WTC11 (cell line): ENCODE data around the gene VASH1. TPM values are rescaled to one million over a fixed set of nuclear protein-coding genes. Genes with fewer than 3 reads are reported as not detected.

Source experiments
- ATAC-seq: fragments of 200-7000 bp; cut with Tn5 transposase; 2 replicates; pipeline ENCODE4 v1.10.0; 2021; ENCODE audit warnings: mild to moderate bottlenecking, moderate library complexity
- CTCF ChIA-PET: fragments of 300-600 bp; sonication (Branson Sonifier 250); formaldehyde crosslinking; loops from one replicate; lab custom pipeline; 2021; ENCODE audit warnings: antibody characterized with exemption; lab: Charles Lee
- POLR2A ChIA-PET: fragments of 350-600 bp; sonication (Branson Sonifier 250); formaldehyde crosslinking; loops from one replicate; lab custom pipeline; 2021; ENCODE audit warnings: antibody characterized with exemption; lab: Charles Lee
- DNase-seq: peaks from one replicate; pipeline ENCODE4 v3.0.0; 2021; ENCODE audit warnings: low spot score
- H3K27ac Mint-ChIP-seq: 2 replicates; pipeline ENCODE4 v1.8.0; 2021; ENCODE audit warnings: mixed read lengths
- H3K27me3 Mint-ChIP-seq: 2 replicates; pipeline ENCODE4 v1.8.0; 2021; ENCODE audit warnings: low read depth, mild to moderate bottlenecking, moderate library complexity, mixed read lengths
- H3K36me3 Mint-ChIP-seq: 2 replicates; pipeline ENCODE4 v1.8.0; 2021; ENCODE audit warnings: mixed read lengths
- H3K4me1 Mint-ChIP-seq: 2 replicates; pipeline ENCODE4 v1.8.0; 2022; ENCODE audit warnings: mixed read lengths
- H3K4me3 Mint-ChIP-seq: 2 replicates; pipeline ENCODE4 v1.8.0; 2021; ENCODE audit warnings: mild to moderate bottlenecking, moderate library complexity, mixed read lengths
- H3K9me3 Mint-ChIP-seq: 2 replicates; pipeline ENCODE4 v1.8.0; 2021; ENCODE audit warnings: mixed read lengths
- ETV6 ChIP-seq: sonication (generic); formaldehyde crosslinking; IDR thresholded peaks from 2 replicates; pipeline ENCODE4 v1.8.1; 2022; ENCODE audit warnings: mild to moderate bottlenecking, missing genetic modification reagents
- GRHL2 ChIP-seq: fragments of 250-450 bp; sonication (Bioruptor Pico); IDR thresholded peaks from 2 replicates; pipeline ENCODE4 v1.8.0; 2022; ENCODE audit warnings: mild to moderate bottlenecking, moderate library complexity; ENCODE audit not compliant: insufficient replicate concordance, severe bottlenecking
- MXD4 ChIP-seq: fragments of 250-450 bp; sonication (Bioruptor Pico); IDR thresholded peaks from 2 replicates; pipeline ENCODE4 v1.8.0; 2021; ENCODE audit warnings: mild to moderate bottlenecking, moderate library complexity, borderline replicate concordance
- RORB ChIP-seq: fragments of 250-450 bp; sonication (Bioruptor Pico); IDR thresholded peaks from 2 replicates; pipeline ENCODE4 v1.9.0; 2021; ENCODE audit warnings: mild to moderate bottlenecking
- TCF7 ChIP-seq: sonication (generic); formaldehyde crosslinking; IDR thresholded peaks from 2 replicates; pipeline ENCODE4 v1.8.0; 2022; ENCODE audit warnings: mild to moderate bottlenecking, low read depth, missing genetic modification reagents, moderate library complexity
- TEAD1 ChIP-seq: sonication (generic); formaldehyde crosslinking; IDR thresholded peaks from 2 replicates; pipeline ENCODE4 v1.8.0; 2022; ENCODE audit warnings: mild to moderate bottlenecking, missing genetic modification reagents
- TEAD4 ChIP-seq: sonication (generic); formaldehyde crosslinking; IDR thresholded peaks from 2 replicates; pipeline ENCODE4 v1.8.0; 2022; ENCODE audit warnings: mild to moderate bottlenecking, missing genetic modification reagents
- ZBTB21 ChIP-seq: sonication (generic); formaldehyde crosslinking; IDR thresholded peaks from 2 replicates; pipeline ENCODE4 v1.8.1; 2023; ENCODE audit warnings: mild to moderate bottlenecking, missing genetic modification reagents, borderline replicate concordance
- ZNF263 ChIP-seq: sonication (generic); formaldehyde crosslinking; IDR thresholded peaks from 2 replicates; pipeline ENCODE4 v1.8.1; 2022; ENCODE audit warnings: low read depth, mild to moderate bottlenecking, moderate library complexity, missing genetic modification reagents
- ZNF416 ChIP-seq: fragments of 250-450 bp; sonication (Bioruptor Pico); IDR thresholded peaks from 2 replicates; pipeline ENCODE4 v1.9.0; 2021; ENCODE audit warnings: mild to moderate bottlenecking, inconsistent platforms
- total RNA-seq: library from RNA; stranded (reverse); gene quantifications from 3 replicates; pipeline ENCODE4 v1.2.3, GENCODE V29; 2021
- TF ChIP-seq, protein P1 (sequence below): sonication (generic); formaldehyde crosslinking; IDR thresholded peaks from 2 replicates; pipeline ENCODE4 v1.8.0; 2022; ENCODE audit warnings: mild to moderate bottlenecking, missing genetic modification reagents
- TF ChIP-seq, protein P2 (sequence below): fragments of 250-450 bp; sonication (Bioruptor Pico); conservative IDR thresholded peaks from 2 replicates; pipeline ENCODE4 v1.9.0; 2021; ENCODE audit warnings: mild to moderate bottlenecking
- TF ChIP-seq, protein P3 (sequence below): sonication (generic); formaldehyde crosslinking; IDR thresholded peaks from 2 replicates; pipeline ENCODE4 v1.8.0; 2022; ENCODE audit warnings: mild to moderate bottlenecking, missing genetic modification reagents
- TF ChIP-seq, protein P4 (sequence below): sonication (generic); formaldehyde crosslinking; IDR thresholded peaks from 2 replicates; pipeline ENCODE4 v1.8.0; 2022; ENCODE audit warnings: missing genetic modification reagents
- TF ChIP-seq, protein P5 (sequence below): sonication (generic); formaldehyde crosslinking; IDR thresholded peaks from 2 replicates; pipeline ENCODE4 v1.8.1; 2023; ENCODE audit warnings: mild to moderate bottlenecking, missing genetic modification reagents, moderate library complexity
- TF ChIP-seq, protein P6 (sequence below): sonication (generic); formaldehyde crosslinking; IDR thresholded peaks from 2 replicates; pipeline ENCODE4 v1.8.1; 2023; ENCODE audit warnings: mild to moderate bottlenecking, missing genetic modification reagents, borderline replicate concordance
- TF ChIP-seq, protein P7 (sequence below): fragments of 250-450 bp; sonication (Bioruptor Pico); IDR thresholded peaks from 2 replicates; pipeline ENCODE4 v1.9.0; 2021; ENCODE audit warnings: mild to moderate bottlenecking

Gene VASH1
- total RNA-seq, 1 experiment from 2014 or later = 7.2 TPM

DNA sequence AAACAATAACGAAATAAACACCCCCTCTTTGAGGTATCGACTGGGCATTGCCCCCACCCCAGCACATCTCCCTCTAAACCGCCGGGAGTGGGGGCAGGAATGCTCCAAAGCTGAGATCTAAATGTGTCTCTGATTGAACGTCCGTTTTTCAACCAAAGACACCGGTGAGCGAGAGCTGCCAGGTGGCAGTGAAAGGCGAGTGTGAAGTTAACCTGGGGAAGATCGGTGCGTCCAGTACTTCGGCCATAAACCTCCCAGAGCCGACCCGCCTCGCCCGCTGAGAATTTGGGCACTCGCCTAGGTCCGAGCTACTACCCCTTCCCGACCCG lies 50.8 kb downstream of the VASH1 start (continued):
- TF ChIP-seq, protein P1, sequence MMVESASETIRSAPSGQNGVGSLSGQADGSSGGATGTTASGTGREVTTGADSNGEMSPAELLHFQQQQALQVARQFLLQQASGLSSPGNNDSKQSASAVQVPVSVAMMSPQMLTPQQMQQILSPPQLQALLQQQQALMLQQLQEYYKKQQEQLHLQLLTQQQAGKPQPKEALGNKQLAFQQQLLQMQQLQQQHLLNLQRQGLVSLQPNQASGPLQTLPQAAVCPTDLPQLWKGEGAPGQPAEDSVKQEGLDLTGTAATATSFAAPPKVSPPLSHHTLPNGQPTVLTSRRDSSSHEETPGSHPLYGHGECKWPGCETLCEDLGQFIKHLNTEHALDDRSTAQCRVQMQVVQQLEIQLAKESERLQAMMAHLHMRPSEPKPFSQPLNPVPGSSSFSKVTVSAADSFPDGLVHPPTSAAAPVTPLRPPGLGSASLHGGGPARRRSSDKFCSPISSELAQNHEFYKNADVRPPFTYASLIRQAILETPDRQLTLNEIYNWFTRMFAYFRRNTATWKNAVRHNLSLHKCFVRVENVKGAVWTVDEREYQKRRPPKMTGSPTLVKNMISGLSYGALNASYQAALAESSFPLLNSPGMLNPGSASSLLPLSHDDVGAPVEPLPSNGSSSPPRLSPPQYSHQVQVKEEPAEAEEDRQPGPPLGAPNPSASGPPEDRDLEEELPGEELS = no peak
- TF ChIP-seq, protein P2, sequence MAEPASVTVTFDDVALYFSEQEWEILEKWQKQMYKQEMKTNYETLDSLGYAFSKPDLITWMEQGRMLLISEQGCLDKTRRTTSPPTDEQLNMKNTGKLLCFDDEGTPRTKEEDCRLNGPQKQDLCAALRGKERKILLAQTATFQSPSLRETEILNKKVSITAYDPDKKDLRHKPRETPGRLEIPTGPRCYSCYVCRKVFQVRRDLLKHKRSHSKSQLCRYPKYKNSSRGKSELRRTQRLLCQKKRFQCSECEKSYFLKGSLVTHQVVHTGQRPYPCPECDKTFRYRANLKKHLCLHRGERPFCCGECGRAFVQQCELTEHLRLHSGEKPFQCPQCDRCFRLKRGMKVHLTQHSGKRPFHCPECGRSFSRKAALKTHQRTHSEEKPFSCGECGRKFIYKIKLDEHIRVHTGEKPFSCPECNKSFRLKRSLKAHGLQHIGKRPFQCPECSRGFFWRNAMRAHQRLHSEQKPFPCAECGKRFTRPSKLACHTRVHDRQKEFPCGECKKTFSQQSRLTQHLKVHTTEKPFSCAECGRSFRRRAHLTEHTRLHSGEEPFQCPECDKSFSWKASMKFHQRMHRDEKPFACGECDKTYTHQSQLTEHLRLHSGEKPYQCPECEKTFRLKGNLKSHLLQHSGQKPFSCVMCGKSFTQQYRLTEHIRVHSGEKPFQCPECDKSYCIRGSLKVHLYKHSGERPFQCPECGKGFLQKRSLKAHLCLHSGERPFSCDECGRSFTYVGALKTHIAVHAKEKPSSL (CRISPR knock-in tag) = no peak
- TF ChIP-seq, protein P3, sequence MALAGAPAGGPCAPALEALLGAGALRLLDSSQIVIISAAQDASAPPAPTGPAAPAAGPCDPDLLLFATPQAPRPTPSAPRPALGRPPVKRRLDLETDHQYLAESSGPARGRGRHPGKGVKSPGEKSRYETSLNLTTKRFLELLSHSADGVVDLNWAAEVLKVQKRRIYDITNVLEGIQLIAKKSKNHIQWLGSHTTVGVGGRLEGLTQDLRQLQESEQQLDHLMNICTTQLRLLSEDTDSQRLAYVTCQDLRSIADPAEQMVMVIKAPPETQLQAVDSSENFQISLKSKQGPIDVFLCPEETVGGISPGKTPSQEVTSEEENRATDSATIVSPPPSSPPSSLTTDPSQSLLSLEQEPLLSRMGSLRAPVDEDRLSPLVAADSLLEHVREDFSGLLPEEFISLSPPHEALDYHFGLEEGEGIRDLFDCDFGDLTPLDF = no peak
- TF ChIP-seq TEAD4 (CRISPR knock-in tag) (no peak), ZNF263 (CRISPR knock-in tag) (no peak), ZNF416 (CRISPR knock-in tag) (no peak), TEAD1 (CRISPR knock-in tag) (no peak), ZBTB21 (CRISPR knock-in tag) (no peak)
- TF ChIP-seq, protein P4, sequence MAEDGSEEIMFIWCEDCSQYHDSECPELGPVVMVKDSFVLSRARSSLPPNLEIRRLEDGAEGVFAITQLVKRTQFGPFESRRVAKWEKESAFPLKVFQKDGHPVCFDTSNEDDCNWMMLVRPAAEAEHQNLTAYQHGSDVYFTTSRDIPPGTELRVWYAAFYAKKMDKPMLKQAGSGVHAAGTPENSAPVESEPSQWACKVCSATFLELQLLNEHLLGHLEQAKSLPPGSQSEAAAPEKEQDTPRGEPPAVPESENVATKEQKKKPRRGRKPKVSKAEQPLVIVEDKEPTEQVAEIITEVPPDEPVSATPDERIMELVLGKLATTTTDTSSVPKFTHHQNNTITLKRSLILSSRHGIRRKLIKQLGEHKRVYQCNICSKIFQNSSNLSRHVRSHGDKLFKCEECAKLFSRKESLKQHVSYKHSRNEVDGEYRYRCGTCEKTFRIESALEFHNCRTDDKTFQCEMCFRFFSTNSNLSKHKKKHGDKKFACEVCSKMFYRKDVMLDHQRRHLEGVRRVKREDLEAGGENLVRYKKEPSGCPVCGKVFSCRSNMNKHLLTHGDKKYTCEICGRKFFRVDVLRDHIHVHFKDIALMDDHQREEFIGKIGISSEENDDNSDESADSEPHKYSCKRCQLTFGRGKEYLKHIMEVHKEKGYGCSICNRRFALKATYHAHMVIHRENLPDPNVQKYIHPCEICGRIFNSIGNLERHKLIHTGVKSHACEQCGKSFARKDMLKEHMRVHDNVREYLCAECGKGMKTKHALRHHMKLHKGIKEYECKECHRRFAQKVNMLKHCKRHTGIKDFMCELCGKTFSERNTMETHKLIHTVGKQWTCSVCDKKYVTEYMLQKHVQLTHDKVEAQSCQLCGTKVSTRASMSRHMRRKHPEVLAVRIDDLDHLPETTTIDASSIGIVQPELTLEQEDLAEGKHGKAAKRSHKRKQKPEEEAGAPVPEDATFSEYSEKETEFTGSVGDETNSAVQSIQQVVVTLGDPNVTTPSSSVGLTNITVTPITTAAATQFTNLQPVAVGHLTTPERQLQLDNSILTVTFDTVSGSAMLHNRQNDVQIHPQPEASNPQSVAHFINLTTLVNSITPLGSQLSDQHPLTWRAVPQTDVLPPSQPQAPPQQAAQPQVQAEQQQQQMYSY (CRISPR knock-in tag) = no peak
- TF ChIP-seq, protein P5, sequence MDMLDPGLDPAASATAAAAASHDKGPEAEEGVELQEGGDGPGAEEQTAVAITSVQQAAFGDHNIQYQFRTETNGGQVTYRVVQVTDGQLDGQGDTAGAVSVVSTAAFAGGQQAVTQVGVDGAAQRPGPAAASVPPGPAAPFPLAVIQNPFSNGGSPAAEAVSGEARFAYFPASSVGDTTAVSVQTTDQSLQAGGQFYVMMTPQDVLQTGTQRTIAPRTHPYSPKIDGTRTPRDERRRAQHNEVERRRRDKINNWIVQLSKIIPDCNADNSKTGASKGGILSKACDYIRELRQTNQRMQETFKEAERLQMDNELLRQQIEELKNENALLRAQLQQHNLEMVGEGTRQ = no peak

DNA sequence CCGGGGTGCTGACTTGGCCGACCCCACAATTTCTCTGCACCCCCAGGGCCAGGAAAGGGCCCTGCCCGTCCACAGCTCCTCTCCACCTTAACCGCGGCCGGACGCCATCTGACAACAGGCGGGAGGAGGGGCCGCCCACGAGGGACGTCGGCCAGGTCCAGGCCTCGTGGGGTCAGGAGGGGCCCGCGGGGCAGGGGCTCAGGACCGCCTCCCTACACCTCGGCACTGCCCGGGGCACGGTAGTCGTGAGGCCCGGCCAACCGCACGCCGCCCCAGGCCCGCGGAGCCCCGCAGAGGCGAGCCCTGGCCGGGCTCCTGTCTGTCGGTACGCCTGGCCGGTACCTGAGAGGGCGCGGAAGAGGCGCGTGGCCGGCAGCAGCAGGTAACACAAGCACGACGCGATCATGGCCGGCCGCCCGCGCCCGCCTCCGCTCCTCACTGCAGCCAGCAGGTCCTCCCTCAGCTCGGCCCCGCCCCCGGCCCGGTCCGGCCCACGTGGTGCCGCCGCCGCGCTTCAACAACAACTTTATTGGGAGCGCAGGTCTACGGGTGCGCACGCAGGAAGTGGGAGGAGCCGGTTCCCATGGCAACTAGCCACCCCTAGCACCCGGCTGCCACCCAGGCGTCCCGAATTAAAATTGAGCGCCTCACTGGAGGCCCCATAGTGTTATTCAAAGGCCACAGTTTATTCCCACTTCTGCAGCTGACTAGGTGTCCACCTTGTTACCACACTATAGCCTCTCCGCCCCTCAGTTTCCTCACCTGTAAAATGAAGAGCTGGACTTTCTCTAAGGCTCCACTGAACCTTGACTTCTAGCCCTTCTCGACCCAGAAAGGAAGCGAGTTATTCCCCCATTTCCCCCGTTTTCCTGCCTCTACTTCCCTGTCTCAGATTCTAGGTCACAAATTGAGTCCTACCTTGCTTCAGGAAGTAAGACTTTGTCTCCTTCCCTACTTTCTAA lies 51.4 kb downstream of the VASH1 start, which contains the start of gene ANGEL1:
TSS of gene ANGEL1 (minus strand) at position 461 of the 962 bp plus-strand sequence. CDS start at position 406, 55 bp downstream.
- H3K27me3 Mint-ChIP-seq = peaks cover 3% of the 10 kb centered on the region; the same call in 1 of the 2 replicates
- H3K27ac Mint-ChIP-seq = peak within 1 kb of the TSS; percentile 55
- no peaks in the 10 kb centered on the region for H3K9me3 Mint-ChIP-seq
- ChIA-PET POLR2A (no interaction called here), CTCF (interaction anchor here (0.5 to 2.8 kb wide), 7 partner anchors 11 to 297 kb away, joined by 3 to 24 read pairs (median 5); no protein-coding TSS in a partner anchor)
- peak within 1 kb of the TSS; percentile 92 for H3K4me3 Mint-ChIP-seq
- H3K36me3 Mint-ChIP-seq = peaks cover 11% of the 10 kb centered on the region
- peaks cover 16% of the 10 kb centered on the region for H3K4me1 Mint-ChIP-seq
- DNase-seq (peak; percentile 96), ATAC-seq (peak; percentile 94)
- TF ChIP-seq, protein P6, sequence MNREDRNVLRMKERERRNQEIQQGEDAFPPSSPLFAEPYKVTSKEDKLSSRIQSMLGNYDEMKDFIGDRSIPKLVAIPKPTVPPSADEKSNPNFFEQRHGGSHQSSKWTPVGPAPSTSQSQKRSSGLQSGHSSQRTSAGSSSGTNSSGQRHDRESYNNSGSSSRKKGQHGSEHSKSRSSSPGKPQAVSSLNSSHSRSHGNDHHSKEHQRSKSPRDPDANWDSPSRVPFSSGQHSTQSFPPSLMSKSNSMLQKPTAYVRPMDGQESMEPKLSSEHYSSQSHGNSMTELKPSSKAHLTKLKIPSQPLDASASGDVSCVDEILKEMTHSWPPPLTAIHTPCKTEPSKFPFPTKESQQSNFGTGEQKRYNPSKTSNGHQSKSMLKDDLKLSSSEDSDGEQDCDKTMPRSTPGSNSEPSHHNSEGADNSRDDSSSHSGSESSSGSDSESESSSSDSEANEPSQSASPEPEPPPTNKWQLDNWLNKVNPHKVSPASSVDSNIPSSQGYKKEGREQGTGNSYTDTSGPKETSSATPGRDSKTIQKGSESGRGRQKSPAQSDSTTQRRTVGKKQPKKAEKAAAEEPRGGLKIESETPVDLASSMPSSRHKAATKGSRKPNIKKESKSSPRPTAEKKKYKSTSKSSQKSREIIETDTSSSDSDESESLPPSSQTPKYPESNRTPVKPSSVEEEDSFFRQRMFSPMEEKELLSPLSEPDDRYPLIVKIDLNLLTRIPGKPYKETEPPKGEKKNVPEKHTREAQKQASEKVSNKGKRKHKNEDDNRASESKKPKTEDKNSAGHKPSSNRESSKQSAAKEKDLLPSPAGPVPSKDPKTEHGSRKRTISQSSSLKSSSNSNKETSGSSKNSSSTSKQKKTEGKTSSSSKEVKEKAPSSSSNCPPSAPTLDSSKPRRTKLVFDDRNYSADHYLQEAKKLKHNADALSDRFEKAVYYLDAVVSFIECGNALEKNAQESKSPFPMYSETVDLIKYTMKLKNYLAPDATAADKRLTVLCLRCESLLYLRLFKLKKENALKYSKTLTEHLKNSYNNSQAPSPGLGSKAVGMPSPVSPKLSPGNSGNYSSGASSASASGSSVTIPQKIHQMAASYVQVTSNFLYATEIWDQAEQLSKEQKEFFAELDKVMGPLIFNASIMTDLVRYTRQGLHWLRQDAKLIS = no peak; the same call in 1 of the 2 replicates
- TF ChIP-seq, protein P7, sequence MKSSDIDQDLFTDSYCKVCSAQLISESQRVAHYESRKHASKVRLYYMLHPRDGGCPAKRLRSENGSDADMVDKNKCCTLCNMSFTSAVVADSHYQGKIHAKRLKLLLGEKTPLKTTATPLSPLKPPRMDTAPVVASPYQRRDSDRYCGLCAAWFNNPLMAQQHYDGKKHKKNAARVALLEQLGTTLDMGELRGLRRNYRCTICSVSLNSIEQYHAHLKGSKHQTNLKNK (CRISPR knock-in tag) = no peak
- no peak for TF ChIP-seq TCF7 (CRISPR knock-in tag)
- TF ChIP-seq ETV6 (CRISPR knock-in tag) = peak; percentile 88
- no peak for TF ChIP-seq RORB (CRISPR knock-in tag)
- TF ChIP-seq, protein P3 = 0 out of 2 replicates have a peak, but pooled peaks have one; percentile 29
- no peak for TF ChIP-seq MXD4 (CRISPR knock-in tag)
- TF ChIP-seq GRHL2 = no peak
